GM19023 (cell line): ENCODE measurements around the gene NECTIN4.
"Not testable (repeated sequence)": the region's sequence is repeated elsewhere in the genome, so short reads cannot be mapped to it uniquely, and the experiment has no call there.

Source experiments
- ATAC-seq: cut with Tn5 transposase; IDR thresholded peaks from one replicate; pipeline ENCODE4 v1.9.1; 2021; ENCODE audit warnings: mild to moderate bottlenecking, moderate library complexity; ENCODE audit not compliant: unreplicated experiment

The NECTIN4 gene

DNA sequence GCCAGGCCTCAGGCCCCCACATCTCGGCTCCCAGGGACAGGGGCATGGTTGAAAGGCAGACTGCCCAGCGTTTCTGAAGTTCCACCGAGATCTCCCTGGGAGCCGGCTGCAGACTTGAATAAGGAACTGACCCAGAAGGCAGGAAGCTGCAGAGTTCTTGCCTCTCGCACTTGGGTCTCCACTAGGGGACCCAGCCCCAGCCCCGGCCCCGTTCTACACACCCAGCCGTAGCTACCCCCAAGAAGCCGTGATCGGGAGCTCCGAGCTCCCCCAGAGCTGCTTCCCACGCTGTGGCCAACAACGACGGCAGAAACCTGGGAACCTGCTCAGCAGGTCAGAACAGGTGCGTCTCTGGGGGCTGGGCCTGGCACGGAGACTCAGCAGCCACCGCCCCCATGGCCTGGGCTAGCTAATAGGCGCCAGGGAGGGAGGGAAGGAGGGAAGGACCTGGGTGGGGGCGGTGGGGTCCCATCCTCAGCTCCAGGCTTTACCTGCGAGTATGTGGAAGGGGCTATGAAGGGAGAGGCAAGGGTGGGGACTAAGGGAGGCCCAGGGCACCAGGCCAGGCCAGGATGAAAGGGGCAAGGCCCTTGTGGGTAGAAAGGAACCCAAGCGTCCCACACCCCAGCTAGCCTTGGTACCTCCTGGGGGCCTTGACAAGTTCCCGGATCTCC lies at the start of gene NECTIN4:
Gene NECTIN4 (minus strand): TSS at position 308 of the 674 bp plus-strand sequence. CDS start 262 bp downstream, at position 46.
- no peak for ATAC-seq

DNA sequence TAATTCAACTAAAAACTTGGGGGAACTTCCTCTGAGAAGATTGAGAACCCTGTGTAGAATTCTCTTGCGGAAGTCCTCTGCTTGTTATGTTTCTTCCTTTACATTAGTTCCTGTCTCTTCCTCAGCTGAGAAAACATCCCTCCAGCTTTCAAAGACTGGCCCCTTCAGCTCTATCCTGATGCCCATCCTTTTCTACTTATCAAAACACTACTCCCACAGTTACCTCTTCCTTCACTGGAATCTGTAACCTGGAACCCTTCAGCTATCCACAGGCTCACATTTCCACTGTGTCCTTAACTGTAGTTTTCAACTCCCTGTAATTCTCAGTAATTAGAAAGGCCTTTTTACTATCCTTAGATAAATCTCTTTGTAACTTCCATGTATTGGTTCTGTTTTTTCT lies 49.1 kb upstream of the NECTIN4 start:
- ATAC-seq, result no peak

DNA sequence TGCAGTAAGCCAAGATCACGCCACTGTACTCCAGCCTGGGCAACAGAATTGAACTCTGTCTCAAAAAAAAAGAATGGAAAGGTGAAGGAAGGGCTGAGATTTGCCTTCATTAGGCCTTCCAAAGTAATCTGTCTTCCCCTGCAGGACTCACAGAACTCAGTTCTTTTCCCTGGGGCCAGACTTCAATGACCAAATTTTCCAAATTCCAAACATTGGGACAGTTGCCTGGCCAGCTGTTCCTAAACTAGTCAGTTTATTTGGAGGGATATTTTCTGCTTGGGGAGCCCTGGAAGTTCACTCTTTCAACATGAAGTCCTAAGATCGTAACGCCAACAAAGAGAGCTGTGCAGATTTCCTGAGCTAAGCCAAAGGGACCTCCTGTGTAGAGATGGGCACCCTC lies 48.5 kb upstream of the NECTIN4 start:
- no peak for ATAC-seq

DNA sequence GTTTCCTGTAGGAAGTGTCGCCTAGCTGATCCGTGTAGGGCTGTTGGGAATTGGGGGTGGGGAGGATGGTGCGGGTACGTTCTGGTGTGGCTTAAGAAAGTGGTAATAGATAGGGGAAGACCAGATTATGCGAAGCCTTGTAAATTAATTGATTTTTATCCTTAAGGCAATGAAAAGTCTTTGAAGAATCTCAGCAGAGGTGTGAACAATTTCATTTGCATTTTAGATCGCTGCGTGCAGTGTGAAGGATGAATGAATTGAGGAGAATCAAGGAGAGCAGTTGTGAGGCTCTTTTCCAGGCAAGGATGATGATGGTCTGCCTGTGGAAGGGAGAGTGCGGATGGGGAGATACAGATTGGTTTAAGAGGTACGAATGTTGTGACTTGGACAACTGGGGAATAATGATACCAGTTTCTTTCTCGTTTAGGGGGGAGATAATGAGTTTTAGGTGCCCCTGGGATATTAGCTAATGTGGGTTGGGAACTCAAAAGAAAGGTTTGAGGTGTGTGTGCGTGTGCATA lies 43.9 kb upstream of the NECTIN4 start:
- ATAC-seq, result no peak

DNA sequence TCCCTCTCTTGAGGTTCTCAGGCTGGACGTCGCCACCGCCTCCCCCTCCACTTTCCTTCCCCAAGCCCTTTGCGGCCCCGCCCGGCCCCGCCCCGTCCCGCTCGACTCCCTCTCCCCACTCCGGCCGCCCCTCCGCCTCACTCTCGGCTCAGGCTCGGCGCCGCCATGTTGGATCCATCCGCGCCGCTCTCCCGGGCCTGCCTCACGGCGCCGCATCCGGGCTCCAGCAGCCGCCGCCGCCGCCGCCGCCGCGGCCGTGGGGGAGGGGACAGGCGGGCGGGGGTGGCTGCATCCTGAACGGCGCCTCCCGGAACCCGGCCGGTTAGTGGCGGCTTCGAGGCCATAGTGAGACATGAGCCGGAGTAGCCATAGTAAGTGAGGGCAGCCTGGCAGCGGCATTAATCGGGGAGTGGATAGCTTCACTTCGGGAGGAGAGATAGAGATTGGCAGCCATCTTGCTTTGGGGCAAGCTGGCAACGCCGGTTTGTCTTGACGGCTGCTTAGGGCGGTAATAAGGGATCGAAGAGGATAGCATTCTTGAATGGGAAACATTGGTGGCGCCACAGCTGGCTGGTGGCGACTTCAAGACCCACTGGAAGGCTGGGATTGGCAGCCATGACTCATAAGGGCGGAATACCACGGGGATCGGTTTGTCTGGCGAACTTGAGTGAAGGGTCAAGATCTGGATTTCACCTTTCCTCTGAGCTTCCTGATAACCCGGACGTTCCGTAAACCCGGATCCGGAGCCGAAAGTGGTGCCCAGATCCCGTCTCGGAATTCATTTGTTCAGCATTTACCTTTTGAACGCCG lies 43.3 kb upstream of the NECTIN4 start, which contains the start of gene DEDD:
Gene DEDD (minus strand): TSS at position 258 of the 810 bp plus-strand sequence. CDS start 8,205 bp downstream, outside the sequence.
- ATAC-seq, result peak; percentile 96

DNA sequence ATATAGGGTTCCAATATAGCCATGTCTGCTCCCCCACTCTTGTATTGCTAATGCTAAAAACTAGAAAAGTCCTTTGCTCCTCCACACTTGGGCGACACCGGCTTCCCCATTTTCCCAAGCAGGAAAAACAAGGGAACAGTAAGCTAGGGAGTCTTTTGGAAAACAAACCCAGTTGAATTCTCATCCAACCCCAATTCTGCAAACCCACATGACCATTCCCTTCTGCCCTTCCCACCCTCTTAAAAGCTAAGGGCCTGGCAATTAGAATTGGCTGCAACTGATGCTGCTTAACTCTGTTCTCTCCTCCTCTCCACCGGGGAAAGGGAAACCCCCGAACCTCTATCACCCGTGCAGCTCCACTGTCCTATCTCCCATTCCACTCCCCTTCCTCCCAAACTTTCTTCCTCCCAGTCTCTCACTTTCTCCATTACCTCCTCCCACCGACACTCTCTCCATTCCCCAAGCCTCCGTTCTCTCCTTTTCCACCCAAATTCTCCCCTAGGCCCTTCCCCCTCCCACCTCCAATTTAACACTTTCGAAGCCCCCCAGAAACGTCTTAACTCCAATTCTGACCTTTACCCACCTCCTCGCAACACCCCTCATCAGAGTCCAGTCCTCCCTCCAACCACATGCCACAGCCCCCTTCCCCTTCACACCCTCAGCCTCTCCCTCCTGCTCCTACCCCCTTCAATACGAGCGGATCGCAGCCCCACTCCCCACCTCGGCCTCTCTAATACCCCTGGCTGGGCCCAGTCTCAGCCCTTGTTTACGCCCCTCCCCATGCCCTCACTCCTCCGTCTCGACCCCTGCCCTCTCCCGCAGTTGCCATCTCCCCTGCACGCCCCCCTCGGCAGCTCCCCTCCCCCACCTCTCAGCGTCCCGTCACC lies 42.4 kb upstream of the NECTIN4 start:
- ATAC-seq, result no peak

DNA sequence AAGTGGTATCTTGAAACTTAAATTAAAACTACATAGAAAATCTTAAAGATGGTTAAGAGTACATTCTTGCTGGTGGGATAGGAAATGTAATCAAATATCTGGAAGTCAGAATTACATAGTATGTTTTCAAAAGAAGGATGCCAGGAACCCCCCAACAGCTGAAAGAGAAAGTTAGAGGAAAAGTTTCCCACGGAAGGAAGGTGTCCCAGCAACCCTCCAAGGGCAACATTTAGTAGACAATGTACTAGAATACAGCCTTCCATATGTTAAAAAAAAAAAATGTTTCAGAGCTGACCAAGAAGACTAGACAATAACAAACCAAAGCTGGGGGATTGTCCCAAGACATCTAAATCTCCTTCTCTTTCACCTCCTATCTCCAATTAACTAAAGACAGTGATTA lies 40.9 kb upstream of the NECTIN4 start:
- ATAC-seq, result no peak

DNA sequence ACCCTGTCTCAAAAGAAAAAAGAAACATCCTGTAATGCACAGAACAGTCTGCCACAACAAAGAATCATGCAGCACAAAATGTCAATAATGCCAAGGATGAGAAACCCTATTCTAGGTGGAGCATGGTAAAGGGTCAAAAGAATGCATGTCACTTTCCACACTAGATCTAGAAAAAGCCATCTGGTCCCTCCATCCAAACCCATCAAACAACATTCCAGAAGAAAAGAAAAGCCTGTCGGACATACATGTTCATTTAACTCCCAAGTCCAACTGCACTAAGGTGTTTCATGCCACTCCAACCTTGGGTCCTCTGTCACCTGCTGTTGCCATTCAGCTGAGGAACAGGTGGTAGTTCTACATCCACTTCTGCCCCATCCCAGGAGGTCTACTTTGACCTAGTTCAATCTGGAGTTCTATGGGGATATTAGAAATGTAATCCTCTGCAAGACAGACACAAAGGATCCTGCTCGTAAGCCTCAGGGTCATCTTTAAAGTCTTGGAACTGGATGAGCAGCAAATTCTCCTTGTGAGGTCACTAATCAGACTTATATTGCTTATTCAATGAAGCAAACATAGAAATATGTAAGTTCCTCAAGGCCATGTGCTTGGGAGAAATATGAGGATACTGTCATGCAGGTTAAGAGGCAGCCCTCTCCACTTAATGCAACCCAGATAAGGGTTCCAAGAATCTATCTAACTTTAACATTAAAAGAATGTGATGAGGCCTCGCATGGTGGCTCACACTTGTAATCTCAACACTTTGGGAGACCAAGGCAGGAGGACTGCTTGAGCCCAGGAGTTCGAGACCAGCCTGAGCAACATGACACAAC lies 39.4 kb upstream of the NECTIN4 start:
- no peak for ATAC-seq

DNA sequence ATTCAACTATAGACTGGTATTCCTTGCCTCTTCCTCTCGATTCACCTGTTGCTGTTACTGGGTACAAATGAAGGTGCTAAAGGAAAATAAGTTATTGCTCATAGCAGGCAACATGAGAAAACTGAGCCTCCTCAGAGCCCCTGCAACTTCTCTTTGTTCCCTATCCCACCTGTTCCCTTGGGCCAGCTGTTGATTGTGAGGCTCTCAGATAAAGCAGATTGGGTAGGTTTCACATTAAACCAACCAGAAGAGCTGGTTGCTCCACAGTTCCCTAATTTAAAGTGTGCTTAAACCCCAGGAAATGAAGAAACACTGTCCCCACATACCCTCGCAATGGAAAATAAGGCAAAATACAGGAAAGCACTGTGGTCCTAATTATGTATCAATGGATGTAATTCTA lies 38.3 kb upstream of the NECTIN4 start:
- ATAC-seq, result no peak

DNA sequence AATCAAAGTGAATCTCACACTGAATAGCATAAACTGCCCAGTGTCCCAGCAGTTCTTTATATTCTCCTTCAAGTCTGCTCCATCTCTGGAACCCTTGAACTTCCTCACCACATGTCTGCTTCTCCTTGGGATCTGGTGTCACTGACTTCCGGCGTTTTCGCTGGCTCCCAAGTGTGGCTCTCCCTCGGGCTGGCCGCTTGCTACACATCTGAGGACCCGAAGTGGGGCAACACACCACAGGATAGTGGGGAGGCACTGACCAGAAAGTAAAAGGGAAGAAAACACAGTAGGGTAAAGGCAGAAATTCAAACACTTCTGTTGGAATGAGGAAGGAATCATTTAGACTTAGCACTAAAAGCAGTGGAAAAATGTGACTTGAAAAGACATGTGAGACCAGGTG lies 33.6 kb upstream of the NECTIN4 start:
- ATAC-seq, result no peak

DNA sequence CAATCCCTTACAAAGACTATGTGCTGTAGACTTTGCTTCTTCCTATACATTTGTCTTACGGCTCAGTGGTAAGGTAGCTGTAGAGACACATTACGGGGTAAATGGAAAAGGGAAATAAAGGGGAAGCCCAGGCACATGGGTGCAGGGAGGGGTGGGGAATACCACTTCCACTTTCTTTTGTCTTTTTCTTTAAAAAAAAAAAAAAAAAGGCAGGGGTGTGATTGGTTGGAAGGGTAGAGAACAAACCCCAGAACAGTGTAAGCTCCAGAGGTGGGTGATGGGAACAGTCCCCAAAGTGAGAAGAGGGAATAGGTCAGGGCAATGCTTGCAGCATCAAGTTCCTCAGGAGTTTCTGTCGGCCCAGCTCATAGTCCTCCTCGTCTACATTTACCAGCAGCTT lies 32.5 kb upstream of the NECTIN4 start:
- ATAC-seq, result no peak

DNA sequence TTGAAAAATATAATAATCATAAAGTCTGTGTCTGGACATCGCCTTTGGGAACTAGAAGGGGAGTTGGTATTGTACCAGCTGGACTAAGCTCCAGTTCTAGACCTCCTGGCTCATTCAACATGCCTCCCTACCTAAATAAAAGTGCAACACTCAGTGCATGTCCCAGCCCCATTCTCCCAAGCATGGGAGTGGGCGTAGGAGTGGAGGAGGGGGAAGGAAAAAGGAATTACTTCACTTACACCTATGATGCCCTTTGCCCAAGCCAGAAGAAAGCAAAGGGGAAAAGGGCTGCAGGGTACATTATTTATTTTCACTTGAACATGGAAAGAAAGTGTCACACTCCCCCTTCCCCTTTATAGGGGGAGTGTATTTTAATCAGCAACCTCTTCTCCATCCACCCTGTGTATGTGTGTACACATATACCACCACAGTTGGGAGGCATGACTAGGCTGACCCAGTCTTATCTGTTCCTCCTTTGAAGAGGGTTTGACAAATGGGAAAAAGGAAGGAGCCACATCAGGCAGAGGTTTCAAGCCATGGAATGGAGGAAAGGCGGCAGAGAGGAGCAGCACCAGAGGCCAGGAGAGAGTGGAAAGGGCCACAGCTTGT lies 31.8 kb upstream of the NECTIN4 start:
- no peak for ATAC-seq

DNA sequence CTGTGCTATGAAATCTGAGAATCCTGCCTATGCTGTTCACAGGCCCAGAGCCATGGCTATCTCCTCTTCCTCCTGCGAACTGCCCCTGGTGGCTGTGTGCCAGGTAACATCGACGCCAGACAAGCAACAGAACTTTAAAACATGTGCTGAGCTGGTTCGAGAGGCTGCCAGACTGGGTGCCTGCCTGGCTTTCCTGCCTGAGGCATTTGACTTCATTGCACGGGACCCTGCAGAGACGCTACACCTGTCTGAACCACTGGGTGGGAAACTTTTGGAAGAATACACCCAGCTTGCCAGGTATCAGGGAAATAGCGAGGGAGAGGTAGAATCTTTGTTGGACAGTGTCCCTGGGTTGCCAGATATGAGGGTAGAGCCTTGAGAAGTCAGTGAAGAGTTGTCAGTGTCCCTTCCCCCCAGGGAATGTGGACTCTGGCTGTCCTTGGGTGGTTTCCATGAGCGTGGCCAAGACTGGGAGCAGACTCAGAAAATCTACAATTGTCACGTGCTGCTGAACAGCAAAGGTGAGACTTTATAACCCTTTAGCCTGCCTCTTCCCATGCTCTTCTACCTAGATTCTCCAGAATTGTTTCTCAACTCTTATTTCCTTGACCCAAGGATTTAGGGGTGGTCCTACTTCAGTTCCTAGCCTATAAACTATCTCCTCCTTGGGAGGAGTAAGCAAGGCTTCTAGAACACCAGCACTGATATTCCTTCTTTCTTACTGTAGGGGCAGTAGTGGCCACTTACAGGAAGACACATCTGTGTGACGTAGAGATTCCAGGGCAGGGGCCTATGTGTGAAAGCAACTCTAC lies 29.9 kb upstream of the NECTIN4 start:
- no peak for ATAC-seq

DNA sequence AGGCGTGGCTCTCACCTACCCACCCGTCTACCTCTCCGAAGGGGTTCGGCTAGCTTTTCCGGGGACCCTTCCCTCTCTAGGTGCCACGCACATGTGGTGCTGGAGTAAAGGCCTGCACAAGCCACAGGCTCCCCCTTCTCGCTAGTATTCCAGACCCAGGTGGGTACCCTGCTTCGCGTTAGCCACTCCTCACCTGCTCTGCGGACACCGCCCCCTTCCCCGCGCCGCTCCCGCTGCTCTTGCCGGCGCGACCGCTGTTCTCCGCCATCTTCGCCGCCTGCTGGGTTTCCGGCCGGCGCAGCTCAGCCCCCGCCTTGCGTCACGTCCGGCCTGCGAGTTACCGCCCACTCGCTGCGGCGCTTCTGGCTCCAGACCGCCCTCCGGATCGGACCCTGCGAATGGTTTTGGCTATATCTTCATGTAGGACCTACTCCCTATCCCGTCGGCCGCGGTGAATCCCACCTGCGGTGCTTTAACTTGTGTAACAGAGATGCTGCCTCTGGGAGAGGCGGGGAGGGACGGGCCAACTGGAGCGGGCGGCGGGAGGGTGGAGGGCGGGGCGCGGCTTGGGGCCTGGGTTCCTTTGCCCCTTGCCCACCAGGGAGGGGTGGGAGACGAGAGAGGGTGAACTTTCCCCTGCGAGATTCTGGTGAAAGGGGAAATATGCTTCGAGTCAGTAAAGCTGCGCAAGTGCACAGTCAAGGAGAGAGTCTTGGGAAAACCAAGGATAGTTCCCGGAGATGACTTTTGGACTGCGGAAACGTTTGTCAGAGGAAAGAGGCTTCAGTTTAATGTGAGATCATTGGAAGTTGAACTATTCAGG lies 28.6 kb upstream of the NECTIN4 start, which contains the start of the genes NIT1 and PFDN2:
Gene NIT1 (plus strand): TSS at position 347 of the 823 bp plus-strand sequence. CDS start 72 bp downstream, at position 419.
Gene PFDN2 (minus strand): TSS at position 279 of the 823 bp plus-strand sequence. CDS start 11 bp downstream, at position 268.
- ATAC-seq, result peak; percentile 83

DNA sequence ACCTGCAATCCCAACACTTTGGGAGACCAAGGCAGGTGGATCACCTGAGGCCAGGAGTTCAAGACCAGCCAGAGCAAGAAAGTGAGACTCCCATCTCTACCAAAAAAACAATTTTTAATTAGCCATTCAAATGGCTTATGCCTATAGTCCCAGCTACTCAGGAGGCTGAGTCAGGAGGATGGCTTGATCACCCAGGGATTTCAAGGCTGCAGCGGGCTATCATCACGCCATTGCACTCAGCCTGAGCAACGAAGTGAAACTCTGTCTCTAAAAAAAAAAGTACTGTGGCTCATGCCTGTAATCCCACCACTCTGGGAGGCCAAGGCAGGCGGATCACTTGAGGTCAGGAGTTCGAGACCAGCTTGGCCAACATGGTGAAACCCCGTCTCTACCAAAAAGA lies 26.6 kb upstream of the NECTIN4 start:
- not testable (repeated sequence) for ATAC-seq

DNA sequence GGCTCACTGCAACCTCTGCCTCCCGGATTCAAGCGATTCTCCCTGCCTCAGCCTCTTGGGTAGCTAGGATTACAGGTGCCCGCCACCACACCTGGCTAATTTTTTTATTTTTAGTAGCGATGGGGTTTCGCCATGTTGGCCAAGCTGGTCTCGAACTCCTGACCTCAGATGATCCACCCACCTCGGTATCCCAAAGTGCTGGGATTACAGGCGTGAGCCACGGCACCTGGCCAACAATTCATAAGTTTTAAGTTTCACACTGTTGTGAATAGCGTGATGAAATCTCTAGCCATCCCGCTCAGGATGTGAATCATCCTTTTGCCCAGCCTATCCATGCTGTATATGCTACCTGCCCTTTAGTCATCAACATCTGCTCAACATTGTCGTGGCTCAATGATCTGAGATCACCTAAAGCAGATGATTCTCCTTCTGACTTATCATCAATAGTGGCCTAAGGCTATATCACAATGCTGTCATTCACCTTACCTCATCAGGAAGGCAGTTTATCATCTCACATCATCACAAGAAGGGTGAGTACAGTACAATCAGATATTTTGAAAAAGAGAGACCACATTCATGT lies 25.9 kb upstream of the NECTIN4 start:
- ATAC-seq, result no peak

DNA sequence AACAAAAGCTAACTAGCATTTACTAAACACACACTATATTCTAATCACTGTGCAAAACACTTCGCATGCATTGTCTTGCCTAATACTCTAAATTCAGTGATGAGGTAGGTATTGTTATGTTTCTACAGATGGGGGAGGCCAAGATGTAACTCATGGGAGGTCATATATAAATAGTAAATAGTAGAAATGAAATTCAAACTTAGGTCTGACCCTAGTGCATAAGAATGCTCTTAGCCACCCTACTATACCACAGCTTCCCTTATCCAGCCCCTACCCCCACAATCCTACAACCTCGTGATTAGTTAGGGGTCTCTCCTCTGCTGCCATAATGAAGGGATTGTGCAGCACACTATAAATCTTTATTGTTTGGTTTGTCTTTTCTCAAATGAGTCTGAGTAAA lies 25.2 kb upstream of the NECTIN4 start:
- no peak for ATAC-seq
